Measurements from ENCODE around the gene HBEGF. TPM values are rescaled to one million over a fixed set of nuclear protein-coding genes. Genes with fewer than 3 reads are reported as not detected.

HBEGF gene
- total RNA-seq, 1 donor from 2014 or later = 2.4 TPM

DNA sequence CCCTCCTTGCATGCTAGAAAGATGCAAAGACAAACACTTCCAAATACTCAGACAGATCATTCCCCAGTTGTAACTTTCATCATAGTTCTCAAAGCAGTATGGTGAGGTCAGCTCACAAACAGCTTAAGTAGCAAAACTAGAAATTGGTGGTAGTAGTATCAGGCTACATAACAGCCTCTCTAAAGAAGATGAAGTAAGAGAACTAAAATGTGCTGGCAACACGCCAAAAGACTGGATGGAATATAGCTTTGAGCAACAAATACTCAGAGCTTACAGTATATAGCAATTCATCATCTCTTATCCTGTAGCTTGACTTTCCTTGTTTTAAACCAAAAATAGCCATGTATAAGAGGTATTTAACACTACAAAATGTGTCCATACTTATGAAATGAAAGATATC, 51.0 kb downstream of the HBEGF start:
- H3K27me3 ChIP-seq = no peaks in the 10 kb centered on the region
- H4K20me1 ChIP-seq (ENCODE audit: low read depth) = peaks cover 65% of the 10 kb centered on the region
- Mint-ChIP-seq H3K4me3 (no peak overlapping the region), H3K9me3 (no peaks in the 10 kb centered on the region), H3K4me1 (peaks cover 10% of the 10 kb centered on the region), H3K36me3 (peaks cover 6% of the 10 kb centered on the region), H3K27me3 (ENCODE audit: insufficient read depth, low read depth) (no peaks in the 10 kb centered on the region), H3K27ac (no peak overlapping the region)
- no peak for DNase-seq (ENCODE audit: low spot score)
- no peaks in the 10 kb centered on the region for H3K4me1 ChIP-seq
- peaks cover 99% of the 10 kb centered on the region for H3K79me2 ChIP-seq (ENCODE audit: low read depth)
- H3K9me3 ChIP-seq (ENCODE audit: low read depth) = no peaks in the 10 kb centered on the region
- H3F3A ChIP-seq (ENCODE audit: low read depth) = no peaks in the 10 kb centered on the region
- H3K27ac ChIP-seq = no peak overlapping the region
- H3K4me2 ChIP-seq = no peak overlapping the region
- no peak overlapping the region for H2AFZ ChIP-seq (replicated peaks)
- H3K36me3 ChIP-seq = no peaks in the 10 kb centered on the region
- no peak for TF ChIP-seq EZH2 (IDR thresholded peaks at IDR 0.05)
- TF ChIP-seq EZH2phosphoT487 (IDR thresholded peaks at IDR 0.05) = no peak
- no peak for TF ChIP-seq CTCF (IDR thresholded peaks at IDR 0.05)
- no peak overlapping the region for H3K4me3 ChIP-seq
- no peak overlapping the region for H3K9ac ChIP-seq

DNA sequence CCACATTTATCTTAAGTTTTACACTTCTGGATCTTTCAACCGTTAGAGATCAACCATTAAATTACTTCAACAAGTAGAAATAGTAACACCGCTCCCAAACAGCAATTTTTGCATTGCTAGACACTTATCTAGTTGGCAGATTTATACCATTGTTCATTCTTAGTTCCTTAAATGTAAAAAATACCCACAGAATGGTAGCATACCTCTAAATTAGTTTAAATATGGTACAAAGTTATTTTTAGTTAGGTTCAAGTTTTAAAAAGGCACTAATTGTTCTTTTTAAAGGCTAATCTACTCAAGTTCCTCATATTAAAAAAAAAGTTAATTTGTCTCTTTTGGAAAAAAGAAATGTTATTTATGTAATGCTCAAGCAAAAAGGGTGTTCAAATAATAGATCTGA, 51.6 kb downstream of the HBEGF start:
- Histone ChIP-seq H3K4me2 (no peak overlapping the region), H3K9ac (no peak overlapping the region)
- H3K4me1 Mint-ChIP-seq = peaks cover 10% of the 10 kb centered on the region

GRCh38 chr5:140293849-140294100, 52.6 kb downstream of the HBEGF start:
- no peaks in the 10 kb centered on the region for H3K27me3 ChIP-seq
- peaks cover 80% of the 10 kb centered on the region for H4K20me1 ChIP-seq (ENCODE audit: low read depth)
- TF ChIP-seq EZH2phosphoT487 (IDR thresholded peaks at IDR 0.05) (no peak), EZH2 (IDR thresholded peaks at IDR 0.05) (no peak), CTCF (IDR thresholded peaks at IDR 0.05) (no peak)
- no peak overlapping the region for H3K9ac ChIP-seq
- DNase-seq (ENCODE audit: low spot score) = no peak
- no peaks in the 10 kb centered on the region for H3K36me3 ChIP-seq
- no peaks in the 10 kb centered on the region for H3K9me3 ChIP-seq (ENCODE audit: low read depth)
- Mint-ChIP-seq H3K27ac (no peak overlapping the region), H3K9me3 (no peaks in the 10 kb centered on the region), H3K27me3 (ENCODE audit: insufficient read depth, low read depth) (no peaks in the 10 kb centered on the region), H3K4me3 (no peak overlapping the region), H3K36me3 (no peaks in the 10 kb centered on the region), H3K4me1 (peaks cover 8% of the 10 kb centered on the region)
- H3K79me2 ChIP-seq (ENCODE audit: low read depth) = peaks cover 100% of the 10 kb centered on the region
- no peak overlapping the region for H3K27ac ChIP-seq
- H3K4me3 ChIP-seq = no peak overlapping the region
- H3K4me2 ChIP-seq = no peak overlapping the region
- no peaks in the 10 kb centered on the region for H3K4me1 ChIP-seq
- no peaks in the 10 kb centered on the region for H3F3A ChIP-seq (ENCODE audit: low read depth)
- H2AFZ ChIP-seq (replicated peaks) = no peak overlapping the region

More for the DNA sequence above, 51.6 kb downstream of the HBEGF start:
- Histone ChIP-seq H2AFZ (replicated peaks) (no peak overlapping the region), H3K79me2 (ENCODE audit: low read depth) (peaks cover 100% of the 10 kb centered on the region), H3K9me3 (ENCODE audit: low read depth) (no peaks in the 10 kb centered on the region), H3F3A (ENCODE audit: low read depth) (no peaks in the 10 kb centered on the region), H3K27me3 (no peaks in the 10 kb centered on the region), H3K36me3 (no peaks in the 10 kb centered on the region), H3K4me1 (no peaks in the 10 kb centered on the region), H3K27ac (no peak overlapping the region), H4K20me1 (ENCODE audit: low read depth) (peaks cover 71% of the 10 kb centered on the region), H3K4me3 (no peak overlapping the region)
- H3K27me3 Mint-ChIP-seq (ENCODE audit: insufficient read depth, low read depth) = no peaks in the 10 kb centered on the region
- TF ChIP-seq EZH2phosphoT487 (IDR thresholded peaks at IDR 0.05) (no peak), CTCF (IDR thresholded peaks at IDR 0.05) (no peak), EZH2 (IDR thresholded peaks at IDR 0.05) (no peak)
- H3K9me3 Mint-ChIP-seq = no peaks in the 10 kb centered on the region
- no peak for DNase-seq (ENCODE audit: low spot score)
- peaks cover 3% of the 10 kb centered on the region for H3K36me3 Mint-ChIP-seq
- no peak overlapping the region for H3K27ac Mint-ChIP-seq
- H3K4me3 Mint-ChIP-seq = no peak overlapping the region
